ENCODE measurements around the gene LIN7C. TPM values are rescaled to one million over a fixed set of nuclear protein-coding genes. Genes with fewer than 3 reads are reported as not detected.
"Not testable (repeated sequence)": the region's sequence is repeated elsewhere in the genome, so short reads cannot be mapped to it uniquely, and the experiment has no call there.

LIN7C gene
- polyA plus RNA-seq, 5 donors, result 15.7 to 23.5 (median 21.3) TPM

GRCh38 chr11:27451244-27451965, 55.2 kb downstream of the LIN7C start:
- no peak for DNase-seq

GRCh38 chr11:27448184-27448540, 58.4 kb downstream of the LIN7C start:
- not testable (repeated sequence) for DNase-seq

GRCh38 chr11:27447288-27448183, 59.0 kb downstream of the LIN7C start:
- DNase-seq, result no peak

- DNase-seq, result no peak
Observed at GRCh38 chr11:27445625-27446024, 60.9 kb downstream of the LIN7C start.

GRCh38 chr11:27444801-27445215, 61.8 kb downstream of the LIN7C start:
- no peak for DNase-seq

Other genes starting within 250 kb of the LIN7C start
- 10 to 100 TPM; 17.2 to 32.9 (median 21.3) TPM for gene CCDC34, start 143.6 kb downstream of the LIN7C start, polyA plus RNA-seq (ENCODE audit: insufficient read depth in 1 of 5, insufficient read length in 5 of 5, low replicate concordance in 1 of 5)
- 10 to 100 TPM; 12.3 to 26.3 (median 21.4) TPM for gene LGR4, start 34.0 kb downstream of the LIN7C start, polyA plus RNA-seq (ENCODE audit: insufficient read depth in 1 of 5, insufficient read length in 5 of 5, low replicate concordance in 1 of 5)
- under 1 TPM; 0.23 to 0.52 (median 0.36) TPM for gene BDNF, start 193.7 kb upstream of the LIN7C start, polyA plus RNA-seq (ENCODE audit: insufficient read depth in 1 of 5, insufficient read length in 5 of 5, low replicate concordance in 1 of 5)